HG02870 (cell line): Measurements from ENCODE around the gene C2orf76.
"Not testable (repeated sequence)": the region's sequence is repeated elsewhere in the genome, so short reads cannot be mapped to it uniquely, and the experiment has no call there.

Source experiments
- ATAC-seq: cut with Tn5 transposase; IDR thresholded peaks from one replicate; pipeline ENCODE4 v1.9.1; 2021; ENCODE audit warnings: mild to moderate bottlenecking, moderate library complexity; ENCODE audit not compliant: unreplicated experiment

The C2orf76 gene

DNA sequence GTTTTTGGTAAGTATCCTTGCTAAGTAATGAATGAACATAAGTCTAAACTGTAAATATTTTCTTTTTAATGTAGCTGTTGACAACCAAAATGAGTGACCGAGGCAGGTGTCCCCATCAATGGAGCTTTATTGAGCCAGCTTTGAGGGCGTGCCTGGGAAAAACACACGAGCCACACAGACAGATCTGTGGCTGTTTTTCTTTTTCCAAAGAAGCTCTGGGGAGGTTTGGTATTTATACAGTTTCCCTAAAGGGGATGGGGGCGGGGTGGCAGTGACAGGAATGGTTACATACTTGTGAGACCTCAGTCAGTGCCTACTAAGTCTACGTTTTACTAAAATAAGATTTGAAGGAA lies 11.3 kb upstream of the C2orf76 start:
- no peak for ATAC-seq

DNA sequence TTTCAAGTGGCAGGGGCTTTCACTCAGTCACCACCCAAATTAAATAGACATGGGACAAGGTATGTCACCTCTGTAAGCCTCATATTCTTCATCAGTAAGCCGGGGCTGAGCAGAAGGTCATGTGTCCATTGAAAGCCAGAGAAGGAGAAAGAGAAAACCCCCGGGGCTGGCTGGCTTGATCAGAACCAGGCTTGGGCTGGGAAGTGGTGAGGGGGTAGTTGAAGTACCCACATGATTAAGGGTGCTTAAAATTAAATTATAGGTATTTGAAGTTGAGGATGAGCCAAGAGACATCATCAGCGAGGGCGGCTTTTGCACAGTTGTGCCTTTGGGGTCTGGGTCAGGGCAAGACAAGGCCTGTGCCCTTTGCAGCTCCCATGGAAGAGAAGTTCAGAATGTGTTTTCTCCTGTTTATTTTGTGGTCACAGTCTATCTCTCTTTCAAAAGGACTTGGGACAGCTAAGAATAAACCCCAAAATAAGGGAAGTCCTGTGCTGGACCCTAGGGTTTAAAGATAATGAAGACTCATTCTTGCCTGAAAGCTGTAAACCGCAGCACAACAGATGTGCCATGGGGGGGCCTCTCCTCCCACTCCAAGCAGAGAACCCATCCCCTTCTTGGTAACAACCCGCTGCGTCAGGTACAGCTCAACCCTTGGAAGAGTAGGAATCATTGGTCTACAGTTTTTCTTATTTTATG lies 10.8 kb upstream of the C2orf76 start:
- ATAC-seq, result no peak

DNA sequence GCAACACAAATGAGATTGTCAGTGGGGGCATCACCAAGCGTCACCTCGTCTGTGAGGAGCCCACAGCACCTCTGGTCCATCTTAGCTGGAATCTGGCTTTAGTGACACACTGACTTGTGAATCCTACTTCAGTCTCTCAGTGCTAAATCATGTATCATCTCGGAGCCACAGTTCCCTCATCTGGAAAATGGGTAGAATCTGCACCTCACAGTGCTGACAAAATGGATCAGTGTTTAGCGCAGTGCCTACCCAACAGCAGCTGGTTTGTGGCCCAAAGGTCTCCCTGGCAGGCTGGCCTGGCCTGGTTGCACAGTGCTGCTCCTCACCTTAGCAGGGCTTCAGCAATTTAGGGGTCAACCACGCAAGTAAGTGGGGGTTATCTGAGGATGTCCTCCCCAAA lies 10.2 kb upstream of the C2orf76 start:
- no peak for ATAC-seq

DNA sequence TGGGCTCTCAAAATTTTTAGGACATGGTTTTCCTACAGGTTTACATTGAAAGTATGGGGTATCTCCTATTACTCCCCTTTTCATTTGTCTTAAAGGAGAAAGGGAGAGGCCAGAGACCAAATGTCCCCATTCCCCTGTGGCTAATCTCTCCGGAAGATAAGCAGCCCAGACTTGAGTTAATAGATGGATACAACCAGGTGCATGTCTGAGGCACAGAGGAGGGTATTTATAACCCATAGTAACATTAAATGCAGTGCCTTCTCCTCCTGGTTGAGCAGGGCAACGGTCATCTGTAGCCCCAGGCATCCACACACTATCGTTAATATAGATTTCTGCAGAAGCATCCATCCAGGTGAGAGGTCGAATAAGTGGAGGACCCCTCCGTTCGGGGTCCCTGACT lies 9.8 kb upstream of the C2orf76 start:
- ATAC-seq, result not testable (repeated sequence)

DNA sequence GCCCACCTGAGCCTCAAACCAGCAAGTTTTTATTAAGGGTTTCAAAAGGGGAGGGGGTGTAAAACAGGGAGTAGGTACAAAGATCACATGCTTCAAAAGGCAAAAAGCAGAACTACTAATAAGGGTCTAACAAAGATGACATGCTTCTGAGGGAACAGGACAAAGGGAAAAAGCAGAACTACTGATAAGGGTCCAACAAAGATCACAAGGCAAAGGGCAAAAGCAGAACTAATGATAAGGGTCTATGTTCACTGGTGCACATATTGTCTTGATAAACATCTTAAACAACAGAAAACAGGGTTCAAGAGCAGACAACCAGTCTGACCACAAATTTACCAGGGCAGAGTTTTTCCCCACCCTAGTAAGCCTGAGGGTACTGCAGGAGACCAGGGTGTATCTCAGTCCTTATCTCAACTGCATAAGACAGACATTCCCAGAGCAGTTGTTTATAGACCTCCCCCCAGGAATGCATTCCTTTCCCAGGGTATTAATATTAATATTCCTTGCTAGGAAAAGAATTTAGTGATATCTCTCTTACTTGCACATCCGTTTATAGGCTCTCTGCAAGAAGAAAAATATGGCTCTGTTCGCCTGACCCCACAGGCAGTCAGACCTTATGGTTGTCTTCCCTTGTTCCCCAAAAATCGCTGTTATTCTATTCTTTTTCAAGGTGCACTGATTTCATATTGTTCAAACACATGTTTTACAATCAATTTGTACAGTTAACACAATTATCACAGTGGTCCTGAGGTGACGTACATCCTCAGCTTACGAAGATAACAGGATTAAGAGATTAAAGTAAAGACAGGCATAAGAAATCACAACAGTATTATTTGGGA lies 7.5 kb upstream of the C2orf76 start:
- ATAC-seq, result not testable (repeated sequence)

DNA sequence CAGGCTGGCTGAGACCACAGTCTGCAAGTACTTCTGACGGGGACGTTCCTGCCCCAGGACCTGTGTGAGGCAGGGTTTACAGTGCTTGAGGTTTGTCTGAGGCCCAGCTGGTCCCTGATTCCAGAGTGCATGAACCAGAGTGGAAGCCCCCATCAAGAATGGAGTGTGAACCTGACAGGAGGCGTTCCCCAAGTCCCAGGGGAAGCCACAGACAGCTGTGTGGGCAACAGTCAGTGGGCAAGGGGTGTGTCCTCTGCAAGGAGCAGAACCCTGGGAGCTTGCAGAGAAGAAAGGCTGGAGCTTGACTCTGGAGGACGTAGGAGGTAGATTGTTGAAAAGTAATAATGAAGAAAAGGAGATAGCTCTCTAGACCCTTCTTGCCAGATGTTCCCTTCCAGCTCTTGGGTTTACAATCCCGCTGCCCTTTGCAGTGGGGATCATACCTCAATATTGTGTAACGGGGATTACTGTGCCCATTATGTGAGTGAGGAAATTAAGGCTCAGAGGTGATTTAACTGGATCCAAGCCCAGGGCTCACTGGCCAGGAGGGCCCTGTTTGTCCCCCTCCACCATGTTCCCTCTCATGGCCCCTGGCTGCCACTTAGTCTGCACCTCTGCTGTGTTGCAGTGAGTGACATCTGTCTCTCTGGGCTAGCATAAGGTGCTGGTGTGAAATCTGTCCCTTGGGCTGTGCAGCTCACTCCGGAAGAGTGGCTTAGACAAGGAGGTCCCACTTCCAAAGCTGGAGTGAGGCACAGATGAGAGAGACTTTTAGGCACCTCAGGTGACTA lies 6.3 kb upstream of the C2orf76 start:
- ATAC-seq, result no peak

DNA sequence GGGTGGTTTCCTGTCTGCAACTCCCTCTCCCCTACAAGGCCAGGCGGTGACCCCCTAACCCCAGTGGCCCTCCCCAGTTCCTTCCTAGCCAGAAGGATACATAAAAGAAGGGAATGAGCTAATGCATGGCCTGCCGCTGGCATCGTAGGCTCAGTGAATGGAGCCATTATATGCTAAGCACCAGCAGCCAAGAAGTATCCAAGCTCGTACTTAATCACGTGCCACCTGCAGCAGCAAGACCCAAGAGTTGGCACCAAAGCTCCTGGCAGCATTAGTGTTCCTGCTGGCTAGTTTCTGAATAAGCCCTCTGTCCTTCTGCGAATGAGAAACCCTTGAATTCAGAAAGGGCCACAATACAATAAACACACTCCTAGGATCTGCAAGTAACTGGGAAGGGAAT lies 4.5 kb upstream of the C2orf76 start:
- ATAC-seq, result no peak

DNA sequence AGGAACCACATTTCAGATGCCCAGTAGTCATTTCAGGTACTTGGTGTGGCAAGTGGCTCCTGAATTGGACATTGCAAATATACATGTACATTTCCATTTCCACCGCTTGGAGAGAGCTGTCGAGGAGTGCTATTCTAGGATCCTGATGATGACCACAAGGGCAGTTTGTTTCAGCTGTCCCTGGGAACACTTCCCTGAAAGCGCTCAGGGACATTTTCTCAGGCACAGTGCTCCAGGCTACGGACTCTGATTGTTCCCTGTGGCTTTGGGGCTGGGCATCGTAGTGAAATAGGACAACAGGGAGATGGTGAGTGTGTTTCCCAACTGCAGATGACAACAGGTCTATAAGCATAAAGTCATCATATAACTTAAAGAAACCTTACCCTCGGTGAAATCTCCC lies 3.2 kb upstream of the C2orf76 start:
- ATAC-seq, result no peak

DNA sequence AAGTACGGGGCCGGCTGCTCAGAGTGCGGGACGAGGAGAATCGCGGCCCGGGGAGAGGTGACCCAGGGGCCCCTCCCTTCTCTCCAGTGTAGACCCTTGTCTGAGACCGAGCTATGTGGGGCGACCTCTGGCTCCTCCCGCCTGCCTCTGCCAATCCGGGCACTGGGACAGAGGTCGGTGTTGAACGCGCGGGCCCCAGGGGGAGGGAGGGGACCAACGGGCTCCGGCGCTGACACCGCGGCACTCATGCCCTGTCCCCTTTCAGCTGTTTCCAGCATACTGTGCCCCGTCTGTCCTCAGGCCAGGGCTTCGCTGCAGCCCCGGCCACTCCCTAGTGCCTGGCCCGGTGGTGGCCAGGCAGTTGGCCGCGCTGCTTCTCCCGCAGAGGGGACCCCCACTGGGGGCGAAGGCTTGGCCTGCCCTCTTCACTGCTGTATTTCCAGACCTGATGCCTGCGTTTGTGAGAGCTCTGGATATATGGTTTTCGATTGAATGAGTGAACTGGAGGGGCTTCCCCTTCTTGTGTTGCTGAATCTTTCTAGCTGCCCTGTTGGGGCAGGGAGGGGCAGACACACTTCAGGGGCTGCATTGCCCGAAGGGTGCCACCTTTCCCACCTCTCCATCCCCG lies 952 bp upstream of the C2orf76 start:
- peak; percentile 22 for ATAC-seq

DNA sequence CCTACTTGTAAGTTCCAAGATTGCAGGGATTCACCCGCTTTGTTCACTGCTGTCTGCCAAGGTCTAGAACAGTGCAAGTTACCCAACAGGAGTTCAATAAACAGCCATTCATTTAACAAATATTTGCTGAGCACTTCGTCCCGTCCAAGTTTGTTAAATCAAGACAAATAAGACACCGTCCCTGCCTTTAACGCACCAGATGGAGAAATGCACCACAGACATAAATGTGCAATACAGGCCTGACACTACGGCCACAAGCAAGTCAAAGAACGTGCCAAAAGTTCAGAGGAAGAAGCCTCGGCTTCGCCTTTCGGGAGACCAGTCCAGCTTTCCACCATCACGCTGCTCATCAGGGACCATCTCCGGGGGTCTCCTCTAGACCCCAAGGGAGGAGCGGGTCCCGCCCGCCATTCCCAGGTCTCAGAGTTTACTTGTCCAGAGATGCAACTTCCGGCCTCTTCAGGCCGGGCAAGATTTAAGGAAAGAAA lies 429 bp downstream of the C2orf76 start:
- ATAC-seq, result peak; percentile 0

DNA sequence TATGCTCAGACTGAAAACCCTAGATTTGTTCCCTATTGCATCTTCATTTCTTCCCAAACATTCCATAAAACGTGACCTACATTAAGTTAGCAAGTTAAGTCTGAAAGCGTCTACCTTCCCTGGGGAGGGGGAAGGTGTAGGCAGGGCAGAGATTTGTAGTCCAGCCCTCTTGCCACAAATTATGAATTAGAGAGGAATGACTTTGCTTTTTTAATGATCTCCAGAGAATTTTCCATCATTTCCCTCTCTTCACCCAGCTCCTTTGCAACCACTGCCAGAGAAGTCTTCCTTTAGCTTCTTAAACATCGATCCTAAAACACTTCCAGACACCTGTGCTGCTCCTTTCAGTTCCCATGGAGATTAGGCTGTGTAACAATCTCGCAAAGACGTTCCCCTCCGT lies 1.2 kb downstream of the C2orf76 start:
- ATAC-seq, result no peak

DNA sequence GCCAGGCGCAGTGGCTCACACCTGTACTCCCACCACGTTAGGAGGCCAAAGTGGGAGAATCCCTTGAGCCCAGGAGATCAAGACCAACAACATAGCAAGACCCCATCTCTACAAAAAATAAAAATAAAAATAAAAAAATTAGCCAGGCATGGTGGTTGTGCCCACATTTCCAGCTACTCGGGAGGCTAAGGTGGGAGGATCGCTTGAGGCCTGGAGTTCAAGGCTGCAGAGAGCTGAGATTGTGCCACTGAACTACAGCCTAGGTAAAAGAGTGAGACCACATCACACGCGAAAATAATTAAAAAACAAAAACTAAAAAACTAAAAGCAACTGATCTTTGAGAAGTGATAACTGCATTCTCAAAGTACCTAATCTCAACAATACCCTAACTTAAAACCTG lies 1.8 kb downstream of the C2orf76 start:
- no peak for ATAC-seq

DNA sequence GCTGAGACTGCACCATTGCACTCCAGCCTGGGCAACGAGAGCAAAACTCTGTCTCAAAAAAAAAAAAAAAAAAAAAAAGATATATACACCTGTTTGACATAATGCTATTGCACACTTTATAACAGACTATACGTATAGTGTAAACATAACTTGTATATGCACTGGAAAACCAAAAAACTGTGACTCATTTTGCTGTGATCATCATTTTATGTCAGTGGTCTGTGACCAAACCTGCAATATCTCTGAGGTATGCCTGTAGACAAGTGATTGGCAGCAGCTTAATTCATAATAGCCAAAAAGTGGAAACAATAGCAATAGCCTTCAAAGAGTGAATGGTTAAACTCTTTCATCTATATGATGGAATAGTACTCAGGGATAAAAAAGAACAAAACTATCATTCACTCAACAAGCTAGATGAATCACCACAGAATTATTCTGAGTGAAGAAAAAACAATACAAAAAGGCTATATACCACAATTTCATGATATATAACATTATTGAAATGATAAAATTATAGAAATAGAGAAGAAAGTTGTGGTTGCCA lies 6.1 kb downstream of the C2orf76 start:
- ATAC-seq, result no peak

DNA sequence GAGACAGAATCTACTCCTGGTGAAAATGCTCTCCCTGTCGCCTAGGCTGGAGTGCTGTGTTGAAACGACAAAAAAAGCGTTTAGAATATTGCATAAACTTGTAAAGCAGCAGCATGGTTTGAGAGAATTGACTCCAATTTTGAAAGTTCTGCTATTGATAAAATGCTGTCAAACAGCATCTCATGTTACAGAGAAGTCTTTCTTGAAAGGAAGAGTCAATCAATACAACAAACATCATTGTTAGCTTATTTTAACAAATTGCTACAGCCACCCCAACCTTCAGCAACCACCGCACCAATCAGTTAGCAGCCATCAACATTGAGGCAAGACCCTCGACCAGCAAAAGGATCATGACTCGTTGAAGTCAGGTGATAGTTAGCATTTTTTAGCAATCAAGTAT lies 6.9 kb downstream of the C2orf76 start:
- ATAC-seq, result no peak

DNA sequence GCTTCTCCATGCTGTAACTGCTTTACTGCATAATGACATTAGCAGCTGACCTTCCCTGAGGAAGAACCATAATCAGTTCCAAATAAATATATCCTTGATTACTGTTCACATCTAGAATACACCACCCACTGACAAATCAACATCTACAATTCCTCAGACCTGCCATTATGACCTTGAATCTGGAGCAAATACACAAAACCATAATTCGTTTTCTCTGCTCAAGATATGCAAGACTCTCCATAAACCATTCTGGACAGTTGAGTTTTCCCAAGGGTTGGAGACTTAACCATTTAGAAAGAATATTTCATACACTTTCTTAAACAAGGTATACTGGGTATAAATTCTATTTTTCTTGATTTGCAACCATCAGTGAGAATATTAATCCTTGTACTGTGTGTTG lies 11.8 kb downstream of the C2orf76 start:
- no peak for ATAC-seq

DNA sequence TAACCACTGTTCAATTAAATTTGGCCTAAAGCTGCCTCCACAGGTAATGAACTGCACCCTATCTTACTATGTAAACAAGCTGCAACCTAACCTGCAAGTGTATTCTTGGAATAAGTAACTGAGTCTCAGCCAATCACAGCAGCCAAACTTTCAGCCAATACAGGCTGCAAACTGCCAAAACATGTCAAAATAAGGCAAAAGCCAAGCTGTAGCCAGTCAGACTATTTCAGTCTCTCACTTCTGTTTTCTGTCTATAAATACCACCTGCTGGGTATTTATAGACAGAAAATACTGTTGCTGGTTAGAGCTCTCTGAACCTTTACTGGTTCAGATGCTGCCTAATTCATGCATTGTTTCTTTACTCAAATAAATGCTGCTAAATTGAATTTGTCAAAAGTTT lies 14.3 kb downstream of the C2orf76 start:
- peak; percentile 91 for ATAC-seq

DNA sequence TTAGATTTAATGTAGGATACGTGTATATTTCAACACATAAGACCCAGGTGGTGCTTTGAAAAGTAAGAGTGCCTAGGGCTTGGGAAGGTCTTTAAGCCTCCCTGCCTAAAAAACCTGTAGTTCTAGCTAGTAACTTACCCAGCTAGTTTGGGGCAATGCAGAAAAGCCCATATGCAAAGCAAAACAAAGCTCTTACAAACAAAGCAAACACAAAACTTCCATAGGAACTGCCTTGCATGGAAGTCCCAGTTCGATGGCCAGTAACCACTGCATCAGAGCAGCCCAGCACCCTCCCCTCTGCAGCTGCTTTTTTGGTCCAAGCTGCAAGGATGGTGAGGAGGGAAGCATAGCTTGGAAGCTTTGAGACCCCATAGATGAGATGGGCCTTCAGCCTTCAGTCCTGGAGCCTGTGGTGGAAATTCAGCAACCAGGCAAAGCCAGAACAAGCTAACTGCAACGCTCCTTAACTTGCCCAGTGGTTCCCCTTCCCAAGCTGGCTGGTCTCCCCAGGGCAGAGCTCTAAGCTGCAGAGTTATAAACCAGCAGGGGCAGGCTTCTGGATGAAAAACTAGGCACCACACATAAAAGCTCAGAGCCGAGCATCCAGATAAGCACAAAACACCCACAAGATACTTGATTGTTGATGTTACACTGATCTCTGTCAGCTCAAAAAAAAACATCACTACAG lies 16.2 kb downstream of the C2orf76 start:
- no peak for ATAC-seq

DNA sequence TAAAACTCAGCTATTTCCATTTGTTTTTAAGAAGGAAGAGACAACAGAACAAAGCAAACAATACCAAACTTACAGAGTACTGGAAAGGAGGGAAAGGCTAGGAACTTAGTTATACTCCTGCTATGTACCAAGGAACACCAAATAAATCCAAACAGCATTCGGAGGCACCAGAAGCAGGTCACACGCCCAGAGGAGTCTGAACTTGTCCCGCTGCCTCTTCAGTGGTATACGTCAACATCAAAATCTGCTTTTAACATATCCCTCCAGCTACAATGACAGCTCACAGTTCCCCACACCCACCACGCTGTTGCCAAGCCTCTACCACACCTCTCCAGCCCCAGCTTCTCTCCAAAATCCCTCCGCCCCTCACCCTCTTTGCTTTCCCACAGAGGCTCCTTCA lies 17.3 kb downstream of the C2orf76 start:
- ATAC-seq, result no peak

DNA sequence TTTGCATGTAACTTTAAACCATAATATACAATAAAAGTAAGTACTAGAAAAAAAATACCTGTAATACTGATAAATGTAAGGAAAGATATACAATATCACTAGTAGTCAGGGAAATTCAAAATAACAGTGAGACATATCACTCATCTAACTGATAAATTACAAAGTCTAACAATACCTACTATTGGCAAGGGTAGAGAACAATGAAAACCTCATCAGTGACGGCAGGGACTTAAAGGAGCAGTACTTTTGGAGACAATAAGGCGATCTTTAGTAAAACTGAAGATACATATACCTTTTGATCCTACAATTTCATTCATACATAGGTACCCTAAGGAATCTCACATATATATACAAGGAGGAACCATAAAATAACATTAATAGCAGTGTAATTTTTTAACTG lies 24.9 kb downstream of the C2orf76 start:
- ATAC-seq, result no peak

DNA sequence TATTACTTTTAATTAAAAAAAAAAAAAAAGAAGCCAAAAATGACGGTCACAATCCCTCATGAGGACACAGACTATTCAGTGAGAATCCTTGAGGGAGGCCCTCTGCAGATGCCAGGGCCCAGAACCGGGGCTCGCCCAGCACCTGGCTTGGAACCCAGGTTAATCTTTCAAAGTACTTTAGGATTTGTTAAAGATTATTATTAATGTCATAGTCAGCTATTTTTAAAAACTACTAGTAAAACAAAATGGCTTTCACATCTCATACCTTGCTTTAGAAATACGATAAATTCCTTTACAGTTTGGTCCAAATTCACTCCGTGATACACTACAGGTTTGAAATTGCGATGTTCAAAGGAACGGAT lies 27.1 kb downstream of the C2orf76 start:
- no peak for ATAC-seq
